Measurements from ENCODE around the gene ANP32A. TPM values are rescaled to one million over a fixed set of nuclear protein-coding genes. Genes with fewer than 3 reads are reported as not detected.

ANP32A gene
- total RNA-seq, 1 experiment from 2014 or later, result 232 TPM

DNA sequence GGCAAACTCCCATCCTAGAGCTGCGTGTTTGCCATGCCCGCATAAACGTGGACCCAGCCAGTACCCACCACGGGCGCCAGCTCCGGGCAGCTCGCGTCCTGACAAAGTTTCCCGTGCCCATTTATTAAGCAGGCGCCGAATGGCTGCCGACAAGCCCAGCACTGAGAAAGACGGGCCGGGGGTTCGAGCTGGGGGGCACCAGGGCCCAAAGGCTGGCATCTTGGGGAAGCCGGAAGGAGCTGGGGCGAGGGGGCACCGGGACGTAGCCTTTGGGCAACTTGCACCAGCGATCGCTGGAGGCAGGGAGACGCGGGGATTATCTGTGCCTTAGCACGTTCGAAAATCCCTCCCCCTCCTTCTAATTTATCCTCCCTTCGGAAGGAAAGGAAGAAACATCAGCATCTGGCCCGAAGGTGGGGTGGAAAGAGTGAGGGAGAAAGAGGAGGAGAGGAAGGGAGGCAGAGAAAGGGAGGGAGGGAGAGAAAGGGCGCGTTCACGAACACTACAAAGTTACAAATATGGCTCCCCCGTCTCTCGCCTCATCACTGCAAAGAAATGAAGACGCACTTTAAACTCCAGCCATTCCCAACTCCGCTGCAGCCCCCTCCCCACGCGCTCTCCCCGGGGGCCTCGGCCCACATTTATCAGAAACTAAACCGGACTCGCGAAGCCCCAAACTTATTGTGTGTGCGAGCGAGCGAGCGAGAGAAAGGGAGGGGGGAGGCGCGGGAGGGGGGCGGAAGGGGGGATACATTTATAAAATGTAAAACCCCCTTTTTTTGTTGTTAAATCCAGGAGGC, 1.0 kb downstream of the ANP32A start:
- ChIA-PET CTCF (interaction anchor here (0.6 to 3.3 kb wide), 6 partner anchors 9 to 260 kb away, joined by 3 to 19 read pairs (median 4); no protein-coding TSS in a partner anchor), POLR2A (interaction anchor here (0.6 to 4.6 kb wide), 4 partner anchors 9 to 1210 kb away, joined by 3 to 41 read pairs (median 4); no protein-coding TSS in a partner anchor)
- Mint-ChIP-seq H3K4me3 (peak overlapping the region; percentile 99), H3K4me1 (peaks cover 48% of the 10 kb centered on the region), H3K36me3 (peaks cover 6% of the 10 kb centered on the region), H3K27ac (peak overlapping the region; percentile 96), H3K27me3 (ENCODE audit: low read depth) (peaks cover 32% of the 10 kb centered on the region), H3K9me3 (no peaks in the 10 kb centered on the region)
- no peak for ATAC-seq
- TF ChIP-seq FOXP1 (CRISPR knock-in tag; IDR thresholded peaks at IDR 0.05; ENCODE audit: borderline replicate concordance) (0 out of 2 replicates have a peak, but pooled peaks have one; percentile 3), KAT7 (CRISPR knock-in tag; IDR thresholded peaks at IDR 0.05; ENCODE audit: borderline replicate concordance) (peak; percentile 64; the same call in 1 of the 2 replicates), MYBL2 (CRISPR knock-in tag; IDR thresholded peaks at IDR 0.05) (no peak; the same call in 1 of the 2 replicates), NFE2L1 (CRISPR knock-in tag; IDR thresholded peaks at IDR 0.05) (0 out of 2 replicates have a peak, but pooled peaks have one; percentile 10)
- peak; percentile 34 for DNase-seq (ENCODE audit: low spot score)

GRCh38 chr15:68818769-68819494, 1.8 kb downstream of the ANP32A start:
- Mint-ChIP-seq H3K4me3 (peak overlapping the region; percentile 99), H3K27ac (peak overlapping the region; percentile 96), H3K9me3 (no peaks in the 10 kb centered on the region), H3K4me1 (peaks cover 52% of the 10 kb centered on the region), H3K36me3 (peaks cover 6% of the 10 kb centered on the region), H3K27me3 (ENCODE audit: low read depth) (peaks cover 24% of the 10 kb centered on the region)
- ChIA-PET CTCF (interaction anchor here (0.6 to 3.3 kb wide), 7 partner anchors 10 to 259 kb away, joined by 3 to 19 read pairs (median 3); no protein-coding TSS in a partner anchor), POLR2A (interaction anchor here (0.6 to 4.6 kb wide), 5 partner anchors 10 to 1209 kb away, joined by 3 to 41 read pairs (median 3); no protein-coding TSS in a partner anchor)
- DNase-seq (ENCODE audit: low spot score), result peak; percentile 56
- no peak for ATAC-seq
- TF ChIP-seq ZNF396 (CRISPR knock-in tag; IDR thresholded peaks at IDR 0.05; ENCODE audit: borderline replicate concordance) (no peak), JUN (CRISPR knock-in tag; IDR thresholded peaks at IDR 0.05) (0 out of 2 replicates have a peak, but pooled peaks have one; percentile 17), SMAD3 (CRISPR knock-in tag; IDR thresholded peaks at IDR 0.05; ENCODE audit: borderline replicate concordance) (no peak), CREB1 (CRISPR knock-in tag; IDR thresholded peaks at IDR 0.05) (0 out of 2 replicates have a peak, but pooled peaks have one; percentile 31), ZNF671 (CRISPR knock-in tag; IDR thresholded peaks at IDR 0.05) (no peak), AR (CRISPR knock-in tag; IDR thresholded peaks at IDR 0.05) (no peak), ZNF263 (CRISPR knock-in tag; IDR thresholded peaks at IDR 0.05; ENCODE audit: low read depth) (no peak), ZNF232 (CRISPR knock-in tag; IDR thresholded peaks at IDR 0.05) (peak; percentile 16; the same call in 1 of the 2 replicates)
- TF ChIP-seq, protein P1, sequence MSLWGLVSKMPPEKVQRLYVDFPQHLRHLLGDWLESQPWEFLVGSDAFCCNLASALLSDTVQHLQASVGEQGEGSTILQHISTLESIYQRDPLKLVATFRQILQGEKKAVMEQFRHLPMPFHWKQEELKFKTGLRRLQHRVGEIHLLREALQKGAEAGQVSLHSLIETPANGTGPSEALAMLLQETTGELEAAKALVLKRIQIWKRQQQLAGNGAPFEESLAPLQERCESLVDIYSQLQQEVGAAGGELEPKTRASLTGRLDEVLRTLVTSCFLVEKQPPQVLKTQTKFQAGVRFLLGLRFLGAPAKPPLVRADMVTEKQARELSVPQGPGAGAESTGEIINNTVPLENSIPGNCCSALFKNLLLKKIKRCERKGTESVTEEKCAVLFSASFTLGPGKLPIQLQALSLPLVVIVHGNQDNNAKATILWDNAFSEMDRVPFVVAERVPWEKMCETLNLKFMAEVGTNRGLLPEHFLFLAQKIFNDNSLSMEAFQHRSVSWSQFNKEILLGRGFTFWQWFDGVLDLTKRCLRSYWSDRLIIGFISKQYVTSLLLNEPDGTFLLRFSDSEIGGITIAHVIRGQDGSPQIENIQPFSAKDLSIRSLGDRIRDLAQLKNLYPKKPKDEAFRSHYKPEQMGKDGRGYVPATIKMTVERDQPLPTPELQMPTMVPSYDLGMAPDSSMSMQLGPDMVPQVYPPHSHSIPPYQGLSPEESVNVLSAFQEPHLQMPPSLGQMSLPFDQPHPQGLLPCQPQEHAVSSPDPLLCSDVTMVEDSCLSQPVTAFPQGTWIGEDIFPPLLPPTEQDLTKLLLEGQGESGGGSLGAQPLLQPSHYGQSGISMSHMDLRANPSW (CRISPR knock-in tag; conservative IDR thresholded peaks at IDR 0.05; ENCODE audit: low read depth), result no peak
- TF ChIP-seq, protein P2, sequence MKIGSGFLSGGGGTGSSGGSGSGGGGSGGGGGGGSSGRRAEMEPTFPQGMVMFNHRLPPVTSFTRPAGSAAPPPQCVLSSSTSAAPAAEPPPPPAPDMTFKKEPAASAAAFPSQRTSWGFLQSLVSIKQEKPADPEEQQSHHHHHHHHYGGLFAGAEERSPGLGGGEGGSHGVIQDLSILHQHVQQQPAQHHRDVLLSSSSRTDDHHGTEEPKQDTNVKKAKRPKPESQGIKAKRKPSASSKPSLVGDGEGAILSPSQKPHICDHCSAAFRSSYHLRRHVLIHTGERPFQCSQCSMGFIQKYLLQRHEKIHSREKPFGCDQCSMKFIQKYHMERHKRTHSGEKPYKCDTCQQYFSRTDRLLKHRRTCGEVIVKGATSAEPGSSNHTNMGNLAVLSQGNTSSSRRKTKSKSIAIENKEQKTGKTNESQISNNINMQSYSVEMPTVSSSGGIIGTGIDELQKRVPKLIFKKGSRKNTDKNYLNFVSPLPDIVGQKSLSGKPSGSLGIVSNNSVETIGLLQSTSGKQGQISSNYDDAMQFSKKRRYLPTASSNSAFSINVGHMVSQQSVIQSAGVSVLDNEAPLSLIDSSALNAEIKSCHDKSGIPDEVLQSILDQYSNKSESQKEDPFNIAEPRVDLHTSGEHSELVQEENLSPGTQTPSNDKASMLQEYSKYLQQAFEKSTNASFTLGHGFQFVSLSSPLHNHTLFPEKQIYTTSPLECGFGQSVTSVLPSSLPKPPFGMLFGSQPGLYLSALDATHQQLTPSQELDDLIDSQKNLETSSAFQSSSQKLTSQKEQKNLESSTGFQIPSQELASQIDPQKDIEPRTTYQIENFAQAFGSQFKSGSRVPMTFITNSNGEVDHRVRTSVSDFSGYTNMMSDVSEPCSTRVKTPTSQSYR (CRISPR knock-in tag; IDR thresholded peaks at IDR 0.05), result peak; percentile 66; the same call in 1 of the 2 replicates
- TF ChIP-seq, protein P3, sequence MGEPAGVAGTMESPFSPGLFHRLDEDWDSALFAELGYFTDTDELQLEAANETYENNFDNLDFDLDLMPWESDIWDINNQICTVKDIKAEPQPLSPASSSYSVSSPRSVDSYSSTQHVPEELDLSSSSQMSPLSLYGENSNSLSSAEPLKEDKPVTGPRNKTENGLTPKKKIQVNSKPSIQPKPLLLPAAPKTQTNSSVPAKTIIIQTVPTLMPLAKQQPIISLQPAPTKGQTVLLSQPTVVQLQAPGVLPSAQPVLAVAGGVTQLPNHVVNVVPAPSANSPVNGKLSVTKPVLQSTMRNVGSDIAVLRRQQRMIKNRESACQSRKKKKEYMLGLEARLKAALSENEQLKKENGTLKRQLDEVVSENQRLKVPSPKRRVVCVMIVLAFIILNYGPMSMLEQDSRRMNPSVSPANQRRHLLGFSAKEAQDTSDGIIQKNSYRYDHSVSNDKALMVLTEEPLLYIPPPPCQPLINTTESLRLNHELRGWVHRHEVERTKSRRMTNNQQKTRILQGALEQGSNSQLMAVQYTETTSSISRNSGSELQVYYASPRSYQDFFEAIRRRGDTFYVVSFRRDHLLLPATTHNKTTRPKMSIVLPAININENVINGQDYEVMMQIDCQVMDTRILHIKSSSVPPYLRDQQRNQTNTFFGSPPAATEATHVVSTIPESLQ (CRISPR knock-in tag; IDR thresholded peaks at IDR 0.05), result no peak
- TF ChIP-seq, protein P4, sequence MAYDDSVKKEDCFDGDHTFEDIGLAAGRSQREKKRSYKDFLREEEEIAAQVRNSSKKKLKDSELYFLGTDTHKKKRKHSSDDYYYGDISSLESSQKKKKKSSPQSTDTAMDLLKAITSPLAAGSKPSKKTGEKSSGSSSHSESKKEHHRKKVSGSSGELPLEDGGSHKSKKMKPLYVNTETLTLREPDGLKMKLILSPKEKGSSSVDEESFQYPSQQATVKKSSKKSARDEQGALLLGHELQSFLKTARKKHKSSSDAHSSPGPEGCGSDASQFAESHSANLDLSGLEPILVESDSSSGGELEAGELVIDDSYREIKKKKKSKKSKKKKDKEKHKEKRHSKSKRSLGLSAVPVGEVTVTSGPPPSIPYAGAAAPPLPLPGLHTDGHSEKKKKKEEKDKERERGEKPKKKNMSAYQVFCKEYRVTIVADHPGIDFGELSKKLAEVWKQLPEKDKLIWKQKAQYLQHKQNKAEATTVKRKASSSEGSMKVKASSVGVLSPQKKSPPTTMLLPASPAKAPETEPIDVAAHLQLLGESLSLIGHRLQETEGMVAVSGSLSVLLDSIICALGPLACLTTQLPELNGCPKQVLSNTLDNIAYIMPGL (CRISPR knock-in tag; IDR thresholded peaks at IDR 0.05), result no peak
- TF ChIP-seq, protein P5, sequence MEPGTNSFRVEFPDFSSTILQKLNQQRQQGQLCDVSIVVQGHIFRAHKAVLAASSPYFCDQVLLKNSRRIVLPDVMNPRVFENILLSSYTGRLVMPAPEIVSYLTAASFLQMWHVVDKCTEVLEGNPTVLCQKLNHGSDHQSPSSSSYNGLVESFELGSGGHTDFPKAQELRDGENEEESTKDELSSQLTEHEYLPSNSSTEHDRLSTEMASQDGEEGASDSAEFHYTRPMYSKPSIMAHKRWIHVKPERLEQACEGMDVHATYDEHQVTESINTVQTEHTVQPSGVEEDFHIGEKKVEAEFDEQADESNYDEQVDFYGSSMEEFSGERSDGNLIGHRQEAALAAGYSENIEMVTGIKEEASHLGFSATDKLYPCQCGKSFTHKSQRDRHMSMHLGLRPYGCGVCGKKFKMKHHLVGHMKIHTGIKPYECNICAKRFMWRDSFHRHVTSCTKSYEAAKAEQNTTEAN (CRISPR knock-in tag; IDR thresholded peaks at IDR 0.05), result no peak
